Activated CD4-positive, alpha-beta T cell treated with anti-CD3 and anti-CD28 coated beads, Interleukin-2, amount 50 U/mL, for 1 hour (primary cell): ENCODE data around the gene LRRN3.

Experiments used
- DNase-seq: peaks from one replicate; pipeline ENCODE4 v3.0.0-alpha.2; 2020

LRRN3 gene

GRCh38 chr7:111173528-111173927 is 82.6 kb downstream of the LRRN3 start:
- DNase-seq: no peak

DNA sequence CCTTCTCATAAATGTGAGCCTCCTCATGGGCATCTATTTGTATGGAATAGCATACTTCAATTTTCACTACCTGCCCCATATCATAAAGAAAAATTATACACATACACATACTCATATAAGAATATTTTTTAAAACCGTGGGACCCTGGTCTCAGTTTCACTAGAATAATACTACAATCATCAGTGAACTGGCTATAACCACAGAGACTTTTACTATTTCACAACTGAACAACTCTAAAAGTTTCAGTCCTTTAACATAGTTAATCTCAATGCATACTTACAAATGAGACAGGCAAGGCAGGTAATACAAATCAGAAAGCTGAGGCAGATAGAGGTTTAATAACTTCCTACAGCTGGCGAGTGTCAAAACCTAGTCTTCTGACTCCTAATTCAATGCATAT is 83.1 kb downstream of the LRRN3 start:
- no peak for DNase-seq

DNA sequence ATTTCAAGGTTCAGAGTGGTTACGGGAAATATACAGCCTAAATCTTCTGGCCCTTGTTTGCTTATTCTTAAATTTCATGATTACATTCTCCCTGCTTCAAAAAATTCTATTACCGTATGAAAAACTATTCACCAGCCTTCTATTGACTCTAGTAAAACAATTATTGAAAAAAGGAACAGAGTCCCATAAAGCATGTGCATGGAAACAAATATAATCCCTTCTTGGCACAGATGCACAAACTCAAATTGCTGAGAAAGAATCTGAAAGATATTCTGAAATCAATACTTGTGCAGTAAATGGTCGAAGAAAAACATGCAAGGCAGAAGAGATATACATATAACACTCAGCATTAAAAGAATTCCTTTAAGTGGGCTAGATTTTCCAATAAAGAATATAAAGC is 83.6 kb downstream of the LRRN3 start:
- DNase-seq: no peak
